Kidney epithelial cell (primary cell): ENCODE results near the gene ZNF211. TPM values are rescaled to one million over a fixed set of nuclear protein-coding genes. Genes with fewer than 3 reads are reported as not detected.
A peak's percentile ranks its signal among the peaks of the same experiment; 100 is the strongest.

Experiments
- DNase-seq: peaks from one replicate; pipeline ENCODE4 v3.0.0-alpha.2; 2010; ENCODE audit warnings: low read depth
- H3K27me3 ChIP-seq: 2 replicates; pipeline ENCODE4 v1.6.0; 2011; ENCODE audit warnings: low read length; ENCODE audit not compliant: control insufficient read depth, insufficient read depth
- H3K36me3 ChIP-seq: 2 replicates; pipeline ENCODE4 v1.5.1; 2011; ENCODE audit warnings: low read length; ENCODE audit not compliant: control insufficient read depth, insufficient read depth
- H3K4me3 ChIP-seq: 2 replicates; pipeline ENCODE4 v1.5.1; 2011; ENCODE audit warnings: low read depth, mild to moderate bottlenecking, control low read depth, low read length
- total RNA-seq: library from RNA; depleted of rRNA; stranded (reverse); fragments of >200 nt; gene quantifications from 2 replicates; pipeline ENCODE4 v1.2.3, GENCODE V29; 2015
- TF ChIP-seq, protein P1 (sequence below): IDR thresholded peaks from 2 replicates; pipeline ENCODE4 v1.5.1; 2011; ENCODE audit warnings: mild to moderate bottlenecking, moderate library complexity, low read length, control low read depth, inconsistent platforms; ENCODE audit not compliant: insufficient read depth, poor library complexity, severe bottlenecking

The ZNF211 gene
- total RNA-seq: 6.9 and 10.4 TPM in 2 replicates

- Histone ChIP-seq H3K27me3 (no peaks in the 10 kb centered on the region), H3K4me3 (peak within 1 kb of the TSS; percentile 93), H3K36me3 (no peaks in the 10 kb centered on the region)
- DNase-seq: peak; percentile 79
- TF ChIP-seq, protein P1, sequence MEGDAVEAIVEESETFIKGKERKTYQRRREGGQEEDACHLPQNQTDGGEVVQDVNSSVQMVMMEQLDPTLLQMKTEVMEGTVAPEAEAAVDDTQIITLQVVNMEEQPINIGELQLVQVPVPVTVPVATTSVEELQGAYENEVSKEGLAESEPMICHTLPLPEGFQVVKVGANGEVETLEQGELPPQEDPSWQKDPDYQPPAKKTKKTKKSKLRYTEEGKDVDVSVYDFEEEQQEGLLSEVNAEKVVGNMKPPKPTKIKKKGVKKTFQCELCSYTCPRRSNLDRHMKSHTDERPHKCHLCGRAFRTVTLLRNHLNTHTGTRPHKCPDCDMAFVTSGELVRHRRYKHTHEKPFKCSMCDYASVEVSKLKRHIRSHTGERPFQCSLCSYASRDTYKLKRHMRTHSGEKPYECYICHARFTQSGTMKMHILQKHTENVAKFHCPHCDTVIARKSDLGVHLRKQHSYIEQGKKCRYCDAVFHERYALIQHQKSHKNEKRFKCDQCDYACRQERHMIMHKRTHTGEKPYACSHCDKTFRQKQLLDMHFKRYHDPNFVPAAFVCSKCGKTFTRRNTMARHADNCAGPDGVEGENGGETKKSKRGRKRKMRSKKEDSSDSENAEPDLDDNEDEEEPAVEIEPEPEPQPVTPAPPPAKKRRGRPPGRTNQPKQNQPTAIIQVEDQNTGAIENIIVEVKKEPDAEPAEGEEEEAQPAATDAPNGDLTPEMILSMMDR: no peak
Observed at GRCh38 chr19:57632987-57633831, at the start of gene ZNF211. Gene ZNF211 (plus strand): TSS chr19:57633168. CDS start chr19:57633347, 179 bp downstream.

GRCh38 chr19:57583521-57584416 lies 49.2 kb upstream of the ZNF211 start, which contains the start of gene ZIK1:
Gene ZIK1 (plus strand): TSS chr19:57584145. CDS start chr19:57584357, 212 bp downstream.
- H3K4me3 ChIP-seq: peak within 1 kb of the TSS; percentile 68
- no peaks in the 10 kb centered on the region for H3K36me3 ChIP-seq
- H3K27me3 ChIP-seq: no peaks in the 10 kb centered on the region
- TF ChIP-seq, protein P1: peak; percentile 7
- peak; percentile 74 for DNase-seq

DNA sequence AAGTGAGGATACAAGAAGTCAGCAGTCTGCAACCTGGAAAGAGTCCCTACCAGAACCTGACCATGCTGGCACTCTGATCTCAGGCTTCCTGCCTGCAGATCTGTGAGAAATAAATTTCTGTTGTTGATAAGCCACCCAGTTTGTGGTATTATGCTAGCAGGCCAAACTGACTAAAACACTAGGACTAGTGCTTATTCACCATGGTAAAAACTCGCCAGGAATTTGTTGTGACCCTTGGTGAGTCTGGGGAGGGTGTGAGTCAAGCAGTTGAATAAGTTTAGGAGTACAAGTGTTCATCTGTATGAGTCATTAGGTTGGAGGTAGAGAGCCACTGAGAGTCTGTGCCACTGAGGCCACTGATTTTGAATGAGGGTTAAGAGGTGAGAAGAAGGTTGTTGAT lies 45.4 kb upstream of the ZNF211 start:
- Histone ChIP-seq H3K4me3 (no peak overlapping the region), H3K27me3 (no peaks in the 10 kb centered on the region), H3K36me3 (peaks cover 5% of the 10 kb centered on the region)
- TF ChIP-seq, protein P1: no peak
- no peak for DNase-seq

GRCh38 chr19:57599377-57599760 lies 33.6 kb upstream of the ZNF211 start:
- Histone ChIP-seq H3K4me3 (peak overlapping the region; percentile 69), H3K27me3 (no peaks in the 10 kb centered on the region), H3K36me3 (no peaks in the 10 kb centered on the region)
- no peak for DNase-seq
- TF ChIP-seq, protein P1: no peak

DNA sequence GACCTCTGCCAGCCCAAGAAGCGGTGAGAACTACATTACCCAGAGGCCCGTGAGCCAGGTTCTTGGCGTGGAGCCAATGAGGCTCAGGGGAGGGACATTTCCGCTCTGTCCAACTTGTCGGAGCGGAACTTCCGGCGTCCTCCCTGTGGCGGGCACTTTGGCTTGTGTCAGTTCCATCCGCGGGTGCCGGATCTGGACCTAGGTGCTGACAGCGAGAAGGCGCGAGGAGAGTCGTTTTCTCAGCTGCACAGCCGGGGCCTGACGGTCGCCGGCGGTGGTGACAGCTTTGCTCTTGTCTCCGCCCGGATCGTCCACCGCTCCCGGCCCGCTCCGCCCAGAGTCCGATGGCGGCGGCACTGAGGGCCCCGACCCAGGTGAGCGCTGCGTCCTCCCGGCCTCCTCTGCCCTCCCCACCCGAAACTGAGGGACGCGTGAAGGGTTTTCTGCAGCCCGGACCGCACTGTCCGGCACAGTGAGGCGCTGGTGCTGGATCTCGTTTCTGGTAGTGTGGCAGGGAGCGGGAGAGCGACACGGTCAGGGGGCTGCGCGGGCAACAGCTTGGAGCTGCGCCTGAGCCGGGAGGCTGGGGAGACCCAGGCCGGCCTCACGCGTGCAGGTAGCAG lies 33.1 kb upstream of the ZNF211 start, which contains the start of gene ZNF530:
TSS of gene ZNF530 (plus strand) at position 125 of the 623 bp plus-strand sequence. CDS start 4,461 bp downstream, outside the sequence.
- Histone ChIP-seq H3K4me3 (peak within 1 kb of the TSS; percentile 69), H3K36me3 (no peaks in the 10 kb centered on the region), H3K27me3 (no peaks in the 10 kb centered on the region)
- TF ChIP-seq, protein P1: no peak
- DNase-seq: peak; percentile 65
